Gastroesophageal sphincter (tissue), 4 donors: ENCODE measurements around the gene OTUD6A. TPM values are rescaled to one million over a fixed set of nuclear protein-coding genes. Genes with fewer than 3 reads are reported as not detected.

Experiments
- ATAC-seq: fragments of 150-250 bp; one replicate; pipeline ENCODE4 v1.9.1; 2016; ENCODE audit warnings: mild to moderate bottlenecking, moderate library complexity
- H3K27ac ChIP-seq, 4 donors: fragments of 200-600 bp; sonication (generic) in 3 of 4; 1 replicate in 3 of 4; 2 replicates in 1 of 4; pipeline ENCODE4 v1.5.1; 2016 to 2019
- H3K27me3 ChIP-seq: fragments of 200-600 bp; sonication (generic); one replicate; pipeline ENCODE4 v1.5.1; 2019
- H3K36me3 ChIP-seq, 2 donors: fragments of 200-600 bp; sonication (generic); one replicate each; pipeline ENCODE4 v1.5.1; 2019; ENCODE audit warnings: control low read depth in 1 of 2
- H3K4me1 ChIP-seq, 3 donors: fragments of 200-600 bp; sonication (generic); 1 replicate in 2 of 3; 2 replicates in 1 of 3; pipeline ENCODE4 v1.5.1; 2016 to 2019; ENCODE audit warnings: control low read depth in 2 of 3
- H3K4me3 ChIP-seq, 2 donors: fragments of 200-600 bp; sonication (generic); one replicate each; pipeline ENCODE4 v1.5.1; 2019; ENCODE audit warnings: mild to moderate bottlenecking in 1 of 2, moderate library complexity in 1 of 2
- H3K9me3 ChIP-seq, 3 donors: fragments of 200-600 bp; sonication (generic); one replicate each; pipeline ENCODE4 v1.5.1; 2017 to 2019; ENCODE audit warnings: control low read depth in 2 of 3
- EP300 ChIP-seq: sonication (generic); formaldehyde crosslinking; IDR thresholded peaks from one replicate; pipeline ENCODE4 v1.6.1; 2017; ENCODE audit warnings: antibody characterized with exemption, mild to moderate bottlenecking
- POLR2A ChIP-seq, 2 donors: fragments of 450-650 bp; IDR thresholded peaks; one replicate each; pipeline ENCODE4 v1.6.1; 2017; ENCODE audit warnings: antibody characterized with exemption in 2 of 2, mild to moderate bottlenecking in 2 of 2, moderate library complexity in 1 of 2
- POLR2AphosphoS5 ChIP-seq: sonication (generic); formaldehyde crosslinking; IDR thresholded peaks from one replicate; pipeline ENCODE4 v1.6.1; 2017; ENCODE audit warnings: antibody characterized with exemption
- WGBS, 2 donors: methylation state at CpG; one replicate each; pipeline ENCODE4 v1.1.5; 2018; ENCODE audit warnings: low coverage in 1 of 2; 5-methylcytosine and 5-hydroxymethylcytosine counted together
- total RNA-seq, 4 donors: library from RNA; depleted of rRNA; stranded (reverse); fragments of >200 nt; gene quantifications; one replicate each; pipeline ENCODE4 v1.1.0, GENCODE V29; 2016
- TF ChIP-seq, protein P1 (sequence below), 4 experiments: fragments of 200-600 bp in 2 of 4; fragments of 450-650 bp in 2 of 4; sonication (generic) in 1 of 4; IDR thresholded peaks; one replicate each; pipeline ENCODE4 v1.5.1; 2017 to 2019; ENCODE audit warnings: antibody characterized with exemption in 4 of 4, mild to moderate bottlenecking in 2 of 4, moderate library complexity in 2 of 4

The OTUD6A gene
- total RNA-seq, 4 donors from 2014 or later = not detected

DNA sequence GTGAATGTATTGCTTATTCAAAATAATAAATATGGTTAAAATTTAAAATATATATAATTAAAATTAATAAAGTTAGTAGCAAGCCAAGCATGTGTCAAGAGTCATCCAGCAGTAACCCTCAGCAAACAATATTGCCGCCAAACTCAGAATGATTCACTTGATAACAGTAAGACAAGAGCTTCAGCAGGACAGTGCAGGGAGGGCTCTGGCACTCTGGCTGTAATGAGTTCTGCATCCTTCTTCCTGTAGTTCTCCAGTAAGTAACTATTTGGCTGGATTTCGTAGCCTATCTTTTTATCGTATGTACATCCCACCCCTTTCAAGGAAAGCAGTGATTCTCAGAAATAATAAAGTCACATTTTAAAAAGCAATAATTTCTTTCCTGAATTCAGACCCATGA, 17.6 kb downstream of the OTUD6A start:
- no peaks in the 10 kb centered on the region for H3K36me3 ChIP-seq
- TF ChIP-seq EP300 = no peak
- TF ChIP-seq POLR2A (IDR thresholded peaks at IDR 0.05) = no peak
- TF ChIP-seq, protein P1, sequence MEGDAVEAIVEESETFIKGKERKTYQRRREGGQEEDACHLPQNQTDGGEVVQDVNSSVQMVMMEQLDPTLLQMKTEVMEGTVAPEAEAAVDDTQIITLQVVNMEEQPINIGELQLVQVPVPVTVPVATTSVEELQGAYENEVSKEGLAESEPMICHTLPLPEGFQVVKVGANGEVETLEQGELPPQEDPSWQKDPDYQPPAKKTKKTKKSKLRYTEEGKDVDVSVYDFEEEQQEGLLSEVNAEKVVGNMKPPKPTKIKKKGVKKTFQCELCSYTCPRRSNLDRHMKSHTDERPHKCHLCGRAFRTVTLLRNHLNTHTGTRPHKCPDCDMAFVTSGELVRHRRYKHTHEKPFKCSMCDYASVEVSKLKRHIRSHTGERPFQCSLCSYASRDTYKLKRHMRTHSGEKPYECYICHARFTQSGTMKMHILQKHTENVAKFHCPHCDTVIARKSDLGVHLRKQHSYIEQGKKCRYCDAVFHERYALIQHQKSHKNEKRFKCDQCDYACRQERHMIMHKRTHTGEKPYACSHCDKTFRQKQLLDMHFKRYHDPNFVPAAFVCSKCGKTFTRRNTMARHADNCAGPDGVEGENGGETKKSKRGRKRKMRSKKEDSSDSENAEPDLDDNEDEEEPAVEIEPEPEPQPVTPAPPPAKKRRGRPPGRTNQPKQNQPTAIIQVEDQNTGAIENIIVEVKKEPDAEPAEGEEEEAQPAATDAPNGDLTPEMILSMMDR (IDR thresholded peaks at IDR 0.05) = no peak
- H3K27me3 ChIP-seq = no peaks in the 10 kb centered on the region
- H3K4me1 ChIP-seq = no peaks in the 10 kb centered on the region
- H3K27ac ChIP-seq = no peak overlapping the region
- no peak for ATAC-seq
- no peak overlapping the region for H3K4me3 ChIP-seq
- no peaks in the 10 kb centered on the region for H3K9me3 ChIP-seq
- 34 to 62% methylated on average over 2 to 3 of the region's 3 CpGs for WGBS, 2 donors

DNA sequence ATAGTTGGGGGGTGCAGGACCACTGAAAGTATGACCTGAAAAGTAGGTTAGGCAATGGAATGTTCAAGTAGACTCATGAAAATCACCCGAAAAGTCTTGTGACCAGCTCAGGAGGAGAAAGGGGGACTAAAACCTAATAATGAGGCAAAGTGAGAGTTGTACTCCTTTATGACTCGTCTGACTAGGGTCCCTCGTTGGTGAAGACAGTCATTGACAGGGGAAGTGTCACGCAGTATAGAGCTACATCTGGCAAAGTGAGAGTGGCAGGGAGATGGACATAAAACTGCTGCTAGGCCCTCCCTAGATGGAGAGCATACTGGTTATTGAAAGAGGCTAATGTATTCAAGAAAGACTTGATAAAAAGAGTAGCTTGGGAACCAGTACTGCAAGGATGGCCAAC, 20.5 kb downstream of the OTUD6A start:
- no peaks in the 10 kb centered on the region for H3K36me3 ChIP-seq
- peaks cover 0 to 3% (median 0%) of the 10 kb centered on the region in 3 donors for H3K4me1 ChIP-seq
- H3K27ac ChIP-seq = no peak overlapping the region
- H3K27me3 ChIP-seq = no peaks in the 10 kb centered on the region
- TF ChIP-seq, protein P1 (IDR thresholded peaks at IDR 0.05) = no peak
- TF ChIP-seq EP300 = no peak
- TF ChIP-seq POLR2AphosphoS5 = no peak
- TF ChIP-seq POLR2A (IDR thresholded peaks at IDR 0.05) = no peak
- WGBS, 2 donors = 72% methylated on average over 4 of the region's 4 CpGs; no CpG with 5 or more reads in 1 of the 2 donors
- H3K9me3 ChIP-seq = no peaks in the 10 kb centered on the region
- no peak for ATAC-seq
- no peak overlapping the region for H3K4me3 ChIP-seq

DNA sequence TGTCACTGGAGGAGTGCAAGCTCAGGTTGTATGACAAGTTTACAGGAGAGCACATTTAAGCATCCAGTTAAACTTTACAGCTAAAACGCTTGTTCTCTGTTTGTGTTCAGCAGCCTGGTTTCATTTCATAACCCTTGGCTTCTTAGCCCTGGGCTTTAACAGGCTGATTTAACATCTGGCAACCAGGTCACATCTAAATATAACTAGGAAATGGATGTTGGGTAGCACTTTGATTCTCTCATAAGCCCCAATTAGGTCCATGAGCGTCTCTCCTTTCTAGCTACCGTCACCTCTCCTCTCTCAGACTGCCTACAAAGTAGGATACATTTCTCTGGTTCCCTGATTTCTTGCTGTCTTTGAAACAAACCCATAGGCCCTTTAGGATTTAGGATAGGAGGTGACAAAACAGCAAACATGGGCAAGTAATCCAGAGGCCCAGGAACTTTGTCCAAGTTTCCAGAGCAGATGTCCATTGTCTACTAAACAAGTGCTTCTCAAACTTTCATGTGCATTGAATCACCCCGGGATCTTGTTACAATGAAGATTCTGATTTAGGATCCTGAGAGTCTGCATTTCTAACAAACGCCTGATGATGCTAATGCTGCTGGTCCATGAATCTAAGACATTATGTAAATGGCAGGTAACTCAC, 22.5 kb downstream of the OTUD6A start:
- Histone ChIP-seq H3K27me3 (no peaks in the 10 kb centered on the region), H3K4me3 (no peak overlapping the region), H3K9me3 (no peaks in the 10 kb centered on the region), H3K4me1 (peaks cover 0 to 10% (median 0%) of the 10 kb centered on the region in 3 donors), H3K27ac (no peak overlapping the region), H3K36me3 (no peaks in the 10 kb centered on the region)
- TF ChIP-seq EP300 (no peak), POLR2A (IDR thresholded peaks at IDR 0.05) (no peak), POLR2AphosphoS5 (no peak)
- TF ChIP-seq, protein P1 (IDR thresholded peaks at IDR 0.05) = no peak
- ATAC-seq = no peak
- 56 to 79% methylated on average over 3 of the region's 5 CpGs for WGBS, 2 donors

DNA sequence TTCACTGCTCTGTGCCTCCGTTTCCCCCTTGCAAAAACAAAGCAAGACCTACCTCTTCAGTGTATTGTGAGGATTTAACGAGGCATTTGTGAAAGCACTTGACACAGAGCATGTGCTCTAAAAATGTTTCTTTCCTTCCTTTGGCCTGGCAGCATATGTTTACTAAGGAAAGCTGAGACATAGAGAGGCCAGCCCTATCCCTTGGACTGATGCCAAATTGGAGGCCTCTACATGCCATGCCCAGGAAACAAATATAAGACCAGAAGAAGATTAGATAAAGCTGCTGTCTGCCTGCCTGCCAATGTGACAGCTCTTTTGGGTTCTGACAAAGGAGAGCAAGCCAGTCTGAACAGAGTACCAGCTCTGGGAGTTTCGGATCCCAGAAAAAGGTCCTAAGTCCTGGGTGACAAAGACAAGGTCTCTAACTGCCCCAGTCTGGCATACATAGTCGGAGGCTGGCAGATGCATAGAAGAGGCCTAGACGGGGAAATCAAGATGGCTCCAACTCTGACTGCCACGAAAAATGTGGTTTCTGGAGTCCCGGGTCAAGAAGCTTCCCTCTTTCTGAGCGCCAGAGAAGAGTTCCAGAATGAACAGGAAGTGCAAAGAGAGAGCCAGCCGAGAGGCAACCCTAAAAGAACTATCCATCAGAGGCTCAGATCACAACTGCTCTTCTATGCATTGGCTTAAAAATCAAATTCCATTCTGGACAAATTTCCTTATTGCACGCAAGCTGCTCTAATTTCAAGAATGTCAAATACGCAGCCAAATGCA, 25.8 kb downstream of the OTUD6A start:
- Histone ChIP-seq H3K27me3 (no peaks in the 10 kb centered on the region), H3K36me3 (no peaks in the 10 kb centered on the region), H3K4me1 (peaks cover 0 to 10% (median 0%) of the 10 kb centered on the region in 3 donors), H3K4me3 (no peak overlapping the region), H3K27ac (no peak overlapping the region), H3K9me3 (no peaks in the 10 kb centered on the region)
- no peak for ATAC-seq
- 33 to 53% methylated on average over 2 to 8 of the region's 11 CpGs for WGBS, 2 donors
- no peak for TF ChIP-seq EP300
- TF ChIP-seq POLR2A (IDR thresholded peaks at IDR 0.05) = no peak
- no peak for TF ChIP-seq POLR2AphosphoS5
- TF ChIP-seq, protein P1 (IDR thresholded peaks at IDR 0.05) = no peak

DNA sequence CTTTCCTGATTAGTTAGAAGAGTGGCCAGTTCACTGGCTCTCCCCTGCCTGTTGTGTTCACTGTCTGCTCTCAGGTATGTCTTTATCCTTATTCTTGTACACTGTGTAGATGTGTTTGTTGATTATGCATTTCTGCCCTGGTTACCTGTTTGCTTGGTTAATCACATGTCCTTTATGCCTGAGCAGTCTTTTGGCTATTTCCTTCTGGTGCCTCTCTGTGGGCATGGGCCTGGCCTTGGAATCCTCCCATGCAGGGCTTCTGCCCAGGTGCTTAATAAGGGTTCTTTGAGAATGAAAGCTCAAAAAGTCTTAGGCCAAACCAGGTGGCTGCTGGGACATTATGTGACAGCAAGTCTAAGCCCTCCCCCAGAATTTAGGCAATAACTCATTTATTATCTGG, 26.5 kb downstream of the OTUD6A start:
- peaks cover 0 to 10% (median 0%) of the 10 kb centered on the region in 3 donors for H3K4me1 ChIP-seq
- H3K27ac ChIP-seq = no peak overlapping the region
- H3K4me3 ChIP-seq = no peak overlapping the region
- no peaks in the 10 kb centered on the region for H3K27me3 ChIP-seq
- ATAC-seq = no peak
- TF ChIP-seq POLR2AphosphoS5 (no peak), POLR2A (IDR thresholded peaks at IDR 0.05) (no peak), EP300 (no peak)
- TF ChIP-seq, protein P1 (IDR thresholded peaks at IDR 0.05) = no peak
- H3K36me3 ChIP-seq = no peaks in the 10 kb centered on the region
- H3K9me3 ChIP-seq = no peaks in the 10 kb centered on the region
